Caco-2 (cell line): ENCODE results near the gene FSHR. TPM values are rescaled to one million over a fixed set of nuclear protein-coding genes. Genes with fewer than 3 reads are reported as not detected.

Source experiments
- BruUV-seq: library from RNA; stranded (reverse); fragments of 400-500 nt; replicated peaks from 2 replicates; lab custom pipeline; 2021; lab: Mats Ljungman, UMichigan
- CTCF ChIA-PET: fragments of 300-600 bp; sonication (Branson Sonifier 250); formaldehyde crosslinking; loops from one replicate; lab custom pipeline; 2022; ENCODE audit warnings: antibody characterized with exemption; lab: Charles Lee
- POLR2A ChIA-PET: fragments of 300-600 bp; sonication (Branson Sonifier 250); formaldehyde crosslinking; loops from one replicate; lab custom pipeline; 2022; ENCODE audit warnings: antibody characterized with exemption; lab: Charles Lee
- DNase-seq, 2 experiments: peaks; one replicate each; pipeline versions ENCODE4 v3.0.0 to v3.0.0-alpha.2; 2020 to 2022
- H3K27me3 ChIP-seq: replicated peaks from 2 replicates; pipeline ENCODE4 v1.6.0; 2011; ENCODE audit warnings: low read length; ENCODE audit not compliant: control insufficient read depth, insufficient read depth
- H3K36me3 ChIP-seq: 2 replicates; pipeline ENCODE4 v1.5.1; 2011; ENCODE audit warnings: low read length; ENCODE audit not compliant: control insufficient read depth, insufficient read depth
- H3K4me1 ChIP-seq: fragments of 250-450 bp; sonication (Bioruptor Pico); 2 replicates; pipeline ENCODE4 v1.5.1; 2020; ENCODE audit warnings: mild to moderate bottlenecking
- H3K4me3 ChIP-seq: 2 replicates; pipeline ENCODE4 v1.5.1; 2011; ENCODE audit warnings: low read depth, mild to moderate bottlenecking, control low read depth, low read length
- H3K9me3 ChIP-seq: fragments of 250-450 bp; sonication (Bioruptor Pico); 2 replicates; pipeline ENCODE4 v1.5.1; 2020; ENCODE audit warnings: mild to moderate bottlenecking, moderate library complexity
- H3K27ac Mint-ChIP-seq: one replicate; pipeline ENCODE4 v1.8.0; 2022; ENCODE audit warnings: mixed read lengths; ENCODE audit not compliant: unreplicated experiment
- H3K27me3 Mint-ChIP-seq: one replicate; pipeline ENCODE4 v1.8.0; 2022; ENCODE audit warnings: mixed read lengths; ENCODE audit not compliant: insufficient read depth, unreplicated experiment
- H3K36me3 Mint-ChIP-seq: one replicate; pipeline ENCODE4 v1.8.0; 2022; ENCODE audit warnings: mild to moderate bottlenecking, mixed read lengths; ENCODE audit not compliant: insufficient read depth, unreplicated experiment
- H3K4me1 Mint-ChIP-seq: one replicate; pipeline ENCODE4 v1.8.0; 2022; ENCODE audit warnings: low read depth, mixed read lengths; ENCODE audit not compliant: unreplicated experiment
- H3K4me3 Mint-ChIP-seq: one replicate; pipeline ENCODE4 v1.8.0; 2022; ENCODE audit warnings: mild to moderate bottlenecking, moderate library complexity, mixed read lengths; ENCODE audit not compliant: unreplicated experiment
- H3K9me3 Mint-ChIP-seq: one replicate; pipeline ENCODE4 v1.8.0; 2022; ENCODE audit warnings: mixed read lengths; ENCODE audit not compliant: unreplicated experiment
- intact Hi-C: fragments of 100-400 bp; cut with micrococcal nuclease; formaldehyde crosslinking; loops from one replicate; pipeline ENCODE4 v1.10.0; 2022; ENCODE audit not compliant: unreplicated experiment
- total RNA-seq: library from RNA; stranded (reverse); gene quantifications from 2 replicates; pipeline ENCODE4 v1.2.3, GENCODE V29; 2022
- TF ChIP-seq, protein P1 (sequence below), 2 experiments: fragments of 200-600 bp in 1 of 2; IDR thresholded peaks; 1 replicate in 1 of 2; 2 replicates in 1 of 2; pipeline versions ENCODE4 v1.5.1 to v1.8.0; 2011 to 2022; ENCODE audit warnings: antibody characterized with exemption in 1 of 2, control low read depth in 1 of 2, inconsistent platforms in 1 of 2, low read depth in 1 of 2, low read length in 1 of 2, mild to moderate bottlenecking in 1 of 2, moderate library complexity in 1 of 2; ENCODE audit not compliant: insufficient read depth in 1 of 2, severe bottlenecking in 1 of 2, unreplicated experiment in 1 of 2

FSHR gene
- total RNA-seq, 1 experiment from 2014 or later, result 0.41 TPM

DNA sequence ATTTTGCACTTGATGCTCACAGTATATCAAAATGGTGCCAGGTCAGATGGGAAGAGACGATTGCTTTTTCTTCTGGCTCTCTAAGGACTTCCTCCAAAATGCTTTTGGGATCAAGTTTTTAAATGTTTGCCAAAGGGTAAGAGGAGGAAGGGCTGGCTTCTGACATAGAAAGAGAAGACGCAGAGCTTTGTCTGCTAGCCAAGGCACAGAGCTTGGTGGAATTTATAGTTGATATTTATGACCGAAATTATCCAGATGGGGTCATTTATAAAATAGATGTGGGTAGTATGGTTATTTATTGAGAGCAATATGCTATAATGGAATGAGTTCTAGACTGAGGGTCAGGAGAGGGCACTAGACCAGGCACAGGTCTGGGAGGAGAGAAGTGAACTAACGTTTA lies 193.3 kb downstream of the FSHR start:
- intact Hi-C loops, result no loop called here
- no peak for DNase-seq
- no peak overlapping the region for H3K4me3 Mint-ChIP-seq
- POLR2A ChIA-PET, result no interaction called here
- H3K9me3 ChIP-seq, result no peaks in the 10 kb centered on the region
- TF ChIP-seq, protein P1, sequence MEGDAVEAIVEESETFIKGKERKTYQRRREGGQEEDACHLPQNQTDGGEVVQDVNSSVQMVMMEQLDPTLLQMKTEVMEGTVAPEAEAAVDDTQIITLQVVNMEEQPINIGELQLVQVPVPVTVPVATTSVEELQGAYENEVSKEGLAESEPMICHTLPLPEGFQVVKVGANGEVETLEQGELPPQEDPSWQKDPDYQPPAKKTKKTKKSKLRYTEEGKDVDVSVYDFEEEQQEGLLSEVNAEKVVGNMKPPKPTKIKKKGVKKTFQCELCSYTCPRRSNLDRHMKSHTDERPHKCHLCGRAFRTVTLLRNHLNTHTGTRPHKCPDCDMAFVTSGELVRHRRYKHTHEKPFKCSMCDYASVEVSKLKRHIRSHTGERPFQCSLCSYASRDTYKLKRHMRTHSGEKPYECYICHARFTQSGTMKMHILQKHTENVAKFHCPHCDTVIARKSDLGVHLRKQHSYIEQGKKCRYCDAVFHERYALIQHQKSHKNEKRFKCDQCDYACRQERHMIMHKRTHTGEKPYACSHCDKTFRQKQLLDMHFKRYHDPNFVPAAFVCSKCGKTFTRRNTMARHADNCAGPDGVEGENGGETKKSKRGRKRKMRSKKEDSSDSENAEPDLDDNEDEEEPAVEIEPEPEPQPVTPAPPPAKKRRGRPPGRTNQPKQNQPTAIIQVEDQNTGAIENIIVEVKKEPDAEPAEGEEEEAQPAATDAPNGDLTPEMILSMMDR (IDR thresholded peaks at IDR 0.05; ENCODE audit: insufficient read depth in 1 of 2, low read depth in 1 of 2, low read length in 1 of 2, severe bottlenecking in 1 of 2, unreplicated experiment in 1 of 2), result no peak
- BruUV-seq, result no TSS peak
- no peaks in the 10 kb centered on the region for H3K36me3 ChIP-seq
- no peaks in the 10 kb centered on the region for H3K27me3 ChIP-seq
- no peaks in the 10 kb centered on the region for H3K9me3 Mint-ChIP-seq
- peaks cover 6% of the 10 kb centered on the region for H3K27me3 Mint-ChIP-seq
- no peak overlapping the region for H3K27ac Mint-ChIP-seq
- H3K36me3 Mint-ChIP-seq, result no peaks in the 10 kb centered on the region
- H3K4me3 ChIP-seq, result no peak overlapping the region
- no peaks in the 10 kb centered on the region for H3K4me1 ChIP-seq
- CTCF ChIA-PET, result no interaction called here
- H3K4me1 Mint-ChIP-seq, result no peaks in the 10 kb centered on the region

DNA sequence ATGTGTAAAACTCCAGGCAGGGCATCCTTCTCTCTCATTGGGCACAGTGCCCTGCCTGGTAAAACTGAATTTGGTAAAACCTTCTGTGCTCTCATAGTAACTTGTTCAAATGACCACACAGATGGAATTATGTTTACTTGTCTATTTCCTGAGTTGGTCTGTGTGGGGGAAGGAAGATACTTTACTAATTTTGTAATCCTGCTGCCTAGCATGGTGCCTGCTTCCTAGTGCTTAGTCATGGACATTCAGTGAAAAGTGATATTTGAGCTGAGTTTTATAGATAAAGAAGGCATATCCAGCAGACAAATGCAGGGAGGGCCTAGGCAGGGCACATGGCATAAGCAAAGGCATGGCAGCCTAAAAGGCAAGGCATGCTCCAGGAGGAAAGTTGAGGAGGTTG lies 199.4 kb downstream of the FSHR start:
- ChIA-PET CTCF (no interaction called here), POLR2A (no interaction called here)
- Mint-ChIP-seq H3K36me3 (no peaks in the 10 kb centered on the region), H3K27ac (no peak overlapping the region), H3K4me1 (peaks cover 7% of the 10 kb centered on the region), H3K4me3 (no peak overlapping the region), H3K27me3 (peaks cover 2% of the 10 kb centered on the region), H3K9me3 (peaks cover 9% of the 10 kb centered on the region)
- no peaks in the 10 kb centered on the region for H3K36me3 ChIP-seq
- no peaks in the 10 kb centered on the region for H3K9me3 ChIP-seq
- DNase-seq, result no peak
- BruUV-seq, result no TSS peak
- no peak overlapping the region for H3K4me3 ChIP-seq
- intact Hi-C loops, result no loop called here
- peaks cover 16% of the 10 kb centered on the region for H3K4me1 ChIP-seq
- no peaks in the 10 kb centered on the region for H3K27me3 ChIP-seq
- TF ChIP-seq, protein P1 (IDR thresholded peaks at IDR 0.05; ENCODE audit: insufficient read depth in 1 of 2, low read depth in 1 of 2, low read length in 1 of 2, severe bottlenecking in 1 of 2, unreplicated experiment in 1 of 2), result no peak

DNA sequence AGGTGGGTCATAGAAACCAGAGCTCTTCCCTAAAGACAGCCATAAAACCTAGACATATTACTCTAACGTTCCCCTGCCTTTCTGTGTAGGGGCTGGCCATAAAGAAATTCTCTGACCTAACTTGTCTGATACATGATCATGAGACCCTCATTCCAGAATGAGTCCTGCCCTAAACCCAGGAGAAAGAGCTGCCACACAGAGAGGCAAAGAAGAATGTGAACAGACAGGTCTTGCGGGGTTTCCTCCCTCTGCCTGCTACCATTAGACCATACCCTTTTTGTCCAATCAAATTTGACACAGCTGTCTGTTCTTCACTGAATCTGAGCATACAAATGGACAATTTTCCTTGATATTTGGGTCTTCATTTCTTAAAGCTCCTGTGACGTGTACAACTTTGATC lies 200.0 kb downstream of the FSHR start:
- no peaks in the 10 kb centered on the region for H3K27me3 ChIP-seq
- no peaks in the 10 kb centered on the region for H3K9me3 ChIP-seq
- POLR2A ChIA-PET, result no interaction called here
- Mint-ChIP-seq H3K36me3 (no peaks in the 10 kb centered on the region), H3K4me1 (peaks cover 7% of the 10 kb centered on the region), H3K4me3 (no peak overlapping the region), H3K27me3 (peaks cover 5% of the 10 kb centered on the region), H3K27ac (no peak overlapping the region), H3K9me3 (peaks cover 9% of the 10 kb centered on the region)
- peaks cover 16% of the 10 kb centered on the region for H3K4me1 ChIP-seq
- TF ChIP-seq, protein P1 (IDR thresholded peaks at IDR 0.05; ENCODE audit: insufficient read depth in 1 of 2, low read depth in 1 of 2, low read length in 1 of 2, severe bottlenecking in 1 of 2, unreplicated experiment in 1 of 2), result no peak
- BruUV-seq, result no TSS peak
- H3K36me3 ChIP-seq, result no peaks in the 10 kb centered on the region
- CTCF ChIA-PET, result no interaction called here
- DNase-seq, result peak in 1 of 2 experiments; percentile 25
- H3K4me3 ChIP-seq, result no peak overlapping the region
- intact Hi-C loops, result no loop called here
